Hematopoietic multipotent progenitor cell treated with erythropoietin and hydrocortisone succinate and interleukin-3 and kit ligand, for 4 days (in vitro differentiated cells): ENCODE data around the gene NCF4.

Source experiments
- DNase-seq: peaks from one replicate; pipeline ENCODE4 v3.0.0-alpha.2; 2015

NCF4 gene

GRCh38 chr22:36865346-36865745 is 4.5 kb downstream of the NCF4 start:
- DNase-seq: no peak

GRCh38 chr22:36867695-36868094 is 6.9 kb downstream of the NCF4 start:
- no peak for DNase-seq

DNA sequence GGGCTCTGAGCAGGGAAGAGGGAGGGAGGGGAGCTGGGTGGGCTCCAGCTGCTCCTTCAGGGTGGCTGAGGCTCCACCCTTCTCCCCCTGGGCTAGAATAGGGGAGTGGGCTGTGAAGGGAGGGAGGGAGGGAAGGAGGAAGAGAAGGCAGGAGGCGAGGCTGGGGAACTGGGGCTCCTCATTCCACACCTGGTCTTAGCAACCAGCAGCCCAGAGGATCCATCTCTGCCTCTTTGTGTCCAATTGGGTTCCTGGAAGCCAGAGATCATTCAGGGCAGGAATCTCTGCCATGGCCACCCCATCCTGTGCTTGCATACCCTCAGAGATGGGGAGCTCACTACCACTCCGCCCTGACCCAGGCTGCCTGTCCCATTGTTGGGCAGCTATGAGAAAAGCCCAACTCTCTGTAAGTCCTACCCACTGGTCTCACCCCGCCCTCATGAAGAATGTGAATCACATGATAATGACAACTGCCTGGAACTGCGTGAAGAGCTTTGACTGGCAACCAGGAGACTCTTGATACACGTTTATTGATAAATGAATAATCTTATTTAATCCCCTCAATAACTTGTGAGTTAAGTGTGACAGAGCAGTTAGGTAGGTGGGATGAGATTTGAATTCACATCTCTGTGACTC is 7.9 kb downstream of the NCF4 start:
- no peak for DNase-seq

DNA sequence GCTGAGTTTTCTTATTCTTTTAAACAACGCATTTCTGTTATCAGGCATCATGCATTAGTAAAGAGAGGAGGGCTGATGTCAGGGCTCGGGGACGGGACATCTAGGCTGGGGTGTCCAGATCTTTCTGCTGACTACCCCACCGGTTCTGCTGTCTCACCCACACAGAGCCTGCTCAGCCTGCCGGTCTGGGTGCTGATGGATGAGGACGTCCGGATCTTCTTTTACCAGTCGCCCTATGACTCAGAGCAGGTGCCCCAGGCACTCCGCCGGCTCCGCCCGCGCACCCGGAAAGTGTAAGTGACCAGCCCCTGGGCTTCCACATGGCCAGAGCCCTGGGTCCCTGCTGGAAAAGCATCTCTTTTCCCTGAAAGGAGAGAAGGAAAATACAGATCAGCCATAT is 9.4 kb downstream of the NCF4 start:
- DNase-seq: no peak

- DNase-seq: no peak
Observed at GRCh38 chr22:36871669-36872081, 10.9 kb downstream of the NCF4 start.

- DNase-seq: peak; percentile 44
Observed at GRCh38 chr22:36872084-36872483, 11.3 kb downstream of the NCF4 start.

- no peak for DNase-seq
Observed at GRCh38 chr22:36872866-36873498, 12.2 kb downstream of the NCF4 start.

GRCh38 chr22:36873614-36874308 is 13.0 kb downstream of the NCF4 start:
- peak; percentile 94 for DNase-seq

DNA sequence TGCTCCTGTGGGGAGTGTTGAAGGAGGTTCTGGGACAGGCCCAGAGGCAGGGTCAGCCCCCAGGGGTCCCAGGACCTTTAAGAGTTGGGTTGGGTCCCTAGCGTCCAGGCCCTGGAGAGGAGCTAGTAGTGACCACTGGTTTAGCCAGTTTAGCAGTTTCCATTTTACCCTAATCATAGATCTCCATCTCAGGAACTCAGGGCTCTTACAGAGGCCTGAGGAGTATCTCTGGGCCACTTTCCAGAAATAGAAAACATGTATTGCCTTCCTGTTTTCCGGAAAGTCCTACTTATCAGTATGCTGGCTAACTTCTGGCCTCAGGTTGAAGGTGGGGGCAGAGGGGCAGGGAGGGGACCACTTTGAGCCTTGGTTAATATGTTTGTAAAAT is 13.5 kb downstream of the NCF4 start:
- no peak for DNase-seq

DNA sequence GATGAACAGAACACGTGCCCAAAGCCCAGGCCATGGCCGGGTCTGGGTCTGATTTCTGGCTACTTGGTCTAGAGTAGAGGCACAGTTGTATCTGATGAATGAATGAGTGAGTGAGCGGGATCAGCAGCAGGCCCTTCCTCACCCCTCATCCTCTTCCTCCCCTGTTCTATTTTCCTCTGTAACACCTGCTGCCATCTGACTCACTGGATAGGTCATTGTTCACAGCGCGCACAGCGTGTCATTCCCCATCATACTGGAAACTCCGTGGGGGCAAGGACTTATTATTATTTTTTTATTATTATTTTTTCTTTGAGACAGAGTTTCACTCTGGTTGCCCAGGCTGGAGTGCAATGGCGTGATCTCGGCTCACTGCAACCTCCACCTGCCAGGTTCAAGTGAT is 13.9 kb downstream of the NCF4 start:
- DNase-seq: no peak

GRCh38 chr22:36875741-36876140 is 14.9 kb downstream of the NCF4 start:
- no peak for DNase-seq

DNA sequence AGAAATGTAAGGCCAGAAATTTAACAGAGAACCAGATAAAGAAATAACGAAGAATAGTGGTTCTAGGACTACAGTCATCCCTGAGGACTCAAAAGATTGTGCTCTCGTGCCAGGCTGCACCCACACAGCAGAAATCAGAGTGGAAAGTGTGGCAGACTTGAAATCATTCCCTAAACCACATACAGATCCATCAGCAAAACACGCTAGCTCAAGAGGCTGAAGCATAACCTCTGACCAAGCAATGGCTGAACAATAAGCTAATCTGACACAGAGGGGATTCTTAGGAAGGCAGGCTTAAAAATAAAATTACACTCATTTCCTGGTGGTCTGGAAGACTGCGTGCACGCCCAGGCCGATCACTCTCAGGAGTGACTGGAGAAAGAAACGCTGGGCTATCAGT is 19.0 kb downstream of the NCF4 start:
- DNase-seq: no peak

GRCh38 chr22:36881504-36882245 is 20.9 kb downstream of the NCF4 start:
- peak; percentile 67 for DNase-seq

GRCh38 chr22:36884349-36885158 is 23.7 kb downstream of the NCF4 start:
- DNase-seq: peak; percentile 79

GRCh38 chr22:36885474-36885873 is 24.7 kb downstream of the NCF4 start:
- DNase-seq: peak; percentile 68

GRCh38 chr22:36886016-36886415 is 25.2 kb downstream of the NCF4 start:
- DNase-seq: no peak

GRCh38 chr22:36887162-36887561 is 26.4 kb downstream of the NCF4 start:
- DNase-seq: no peak

DNA sequence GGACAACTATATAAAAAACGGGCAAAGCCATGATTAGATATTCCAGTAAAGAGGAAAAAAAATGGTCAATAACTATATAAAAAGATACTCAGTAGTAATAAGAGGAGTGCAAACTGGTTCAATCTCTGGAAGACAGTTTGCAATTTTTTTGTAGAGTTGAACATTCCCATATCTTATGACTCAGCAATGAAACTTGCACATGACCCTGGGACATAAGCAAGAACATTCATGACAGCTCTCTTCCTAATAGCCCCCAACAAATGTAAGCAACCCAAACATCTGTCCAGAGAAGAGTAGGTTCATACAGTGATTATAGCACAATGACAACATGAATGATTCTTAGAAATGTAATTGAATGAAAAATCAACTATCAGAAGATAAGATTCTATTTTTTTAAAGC is 30.8 kb downstream of the NCF4 start:
- no peak for DNase-seq

DNA sequence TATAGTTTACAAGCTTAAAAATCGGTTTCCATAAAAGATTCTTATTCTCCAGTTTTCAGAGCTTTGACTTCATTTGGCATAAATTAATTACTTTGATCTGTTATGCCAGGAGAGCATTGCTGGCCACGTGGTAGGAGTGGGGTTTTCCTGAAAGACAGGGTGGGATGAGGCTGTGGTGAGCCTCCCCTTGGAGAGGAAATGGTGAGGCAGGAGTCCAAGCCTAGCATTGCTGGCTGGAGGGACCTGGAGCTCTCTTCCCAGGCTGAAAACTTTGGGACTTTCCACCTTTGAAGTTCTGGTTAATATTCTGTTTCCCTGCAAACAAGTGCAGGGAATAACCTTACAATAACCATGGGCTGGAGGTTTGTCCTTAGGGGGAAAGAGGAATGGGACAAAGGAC is 31.5 kb downstream of the NCF4 start:
- no peak for DNase-seq

DNA sequence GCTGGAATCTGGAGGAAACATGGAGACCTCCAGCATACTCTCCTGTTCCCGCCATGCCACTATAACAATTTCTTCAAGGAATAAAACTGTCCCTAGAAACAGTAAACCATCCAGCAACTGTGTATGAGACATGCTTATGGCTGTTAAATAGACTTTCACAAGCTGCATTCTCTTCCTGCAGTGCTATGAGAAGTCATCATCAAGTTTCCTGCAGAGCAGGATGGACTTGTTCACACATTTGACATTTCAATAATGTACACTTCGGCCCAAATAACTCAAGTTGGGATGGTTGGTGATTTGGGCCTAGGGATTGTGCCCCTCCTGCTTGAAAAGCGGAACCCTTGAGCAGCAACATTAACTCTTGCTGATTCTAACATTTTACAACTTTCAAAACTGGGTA is 32.5 kb downstream of the NCF4 start:
- DNase-seq: no peak

- DNase-seq: no peak
Observed at GRCh38 chr22:36894266-36894665, 33.5 kb downstream of the NCF4 start.

GRCh38 chr22:36897611-36898010 is 36.8 kb downstream of the NCF4 start:
- DNase-seq: no peak

- no peak for DNase-seq
Observed at GRCh38 chr22:36898690-36899089, 37.9 kb downstream of the NCF4 start.
